IPS-NIHi7 (cell line): ENCODE measurements around the gene DOCK2.
A peak's percentile ranks its signal among the peaks of the same experiment; 100 is the strongest.
"Not testable (repeated sequence)": the region's sequence is repeated elsewhere in the genome, so short reads cannot be mapped to it uniquely, and the experiment has no call there.

ENCODE experiments used
- DNase-seq: peaks from one replicate; pipeline ENCODE4 v3.0.0; 2012; ENCODE audit warnings: mixed read lengths; ENCODE audit errors: extremely low spot score

DOCK2 gene

DNA sequence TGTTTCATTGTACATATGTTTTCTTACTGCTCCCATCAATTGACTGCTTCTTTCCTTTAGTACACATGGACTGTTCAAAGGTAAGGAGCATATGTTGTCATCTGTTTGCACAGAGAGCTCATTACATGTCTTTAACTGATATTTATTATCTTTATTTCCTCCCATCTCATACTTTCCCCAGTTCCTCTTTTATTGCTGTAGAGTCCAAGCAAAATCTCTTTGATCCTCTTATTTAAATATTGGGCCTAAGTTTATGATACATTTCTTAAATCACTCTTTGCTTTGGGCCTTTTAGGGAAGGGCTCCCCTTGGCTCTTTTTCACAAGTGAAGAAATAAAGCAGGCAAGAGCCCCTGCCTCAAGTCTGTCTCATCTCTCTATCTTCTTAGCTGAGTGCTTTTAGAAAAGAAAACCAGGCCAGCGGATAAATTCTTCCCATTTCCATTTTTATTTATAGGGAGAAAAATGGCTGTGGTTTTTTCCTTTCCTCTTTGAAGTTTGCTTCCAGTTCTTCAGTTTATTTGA is 152.4 kb downstream of the DOCK2 start:
- no peak for DNase-seq

DNA sequence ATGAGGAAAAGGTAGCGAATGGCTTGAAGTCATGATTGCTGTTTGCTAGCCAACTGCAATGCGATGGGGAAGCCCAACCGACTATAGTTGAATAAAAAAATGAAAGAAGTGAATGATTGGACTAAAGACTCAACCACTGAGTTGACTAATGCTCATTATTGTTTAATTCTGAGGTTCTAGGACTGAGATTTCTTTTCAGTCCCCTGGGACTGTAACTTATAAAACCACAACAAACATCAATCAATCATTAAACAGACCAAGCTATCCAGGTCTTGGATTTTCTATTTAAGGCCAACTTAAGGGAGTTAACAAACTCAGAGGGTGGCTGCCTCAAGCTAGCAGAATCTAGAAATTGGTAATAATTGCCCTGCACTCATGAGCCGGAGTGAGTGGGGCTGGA is 154.2 kb downstream of the DOCK2 start:
- DNase-seq = no peak

DNA sequence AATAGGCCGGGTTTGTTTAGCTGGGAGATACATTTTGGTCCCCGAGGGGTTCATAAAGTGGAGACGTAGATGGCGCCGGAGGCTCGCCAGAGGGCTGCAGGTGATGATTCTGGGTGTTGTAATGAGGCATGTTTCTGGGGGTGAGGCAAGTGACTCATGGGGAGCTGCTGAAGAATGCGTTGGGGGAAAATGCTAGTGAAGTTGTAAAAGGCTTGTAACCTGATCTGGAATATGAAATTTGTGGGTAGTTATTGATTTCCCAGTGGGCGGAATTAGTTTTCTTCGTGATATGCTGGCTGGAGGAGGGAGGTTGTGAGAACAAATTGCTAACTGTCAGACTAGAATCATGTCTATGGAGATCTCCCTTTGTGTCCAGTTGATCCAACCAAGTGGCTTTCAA is 158.3 kb downstream of the DOCK2 start:
- no peak for DNase-seq

DNA sequence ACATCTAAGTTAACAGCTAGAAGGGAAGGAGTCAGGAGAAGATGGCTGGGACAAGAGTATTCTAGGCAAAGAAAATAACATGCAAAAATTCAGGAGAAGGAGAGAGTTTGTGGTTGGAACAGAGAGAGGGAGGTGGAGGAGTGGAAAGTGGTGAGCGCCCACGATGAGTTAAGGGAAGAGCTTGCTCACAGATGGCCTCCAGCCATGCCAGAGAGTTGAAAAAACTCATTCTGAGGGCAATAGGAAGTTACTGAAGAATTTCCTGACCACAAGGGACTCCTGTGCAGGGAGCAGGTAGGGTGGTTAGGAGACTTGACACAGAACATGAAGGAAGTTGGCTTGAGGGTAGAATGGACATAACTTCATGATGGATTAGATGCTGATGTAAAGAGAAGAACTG is 159.7 kb downstream of the DOCK2 start:
- no peak for DNase-seq

DNA sequence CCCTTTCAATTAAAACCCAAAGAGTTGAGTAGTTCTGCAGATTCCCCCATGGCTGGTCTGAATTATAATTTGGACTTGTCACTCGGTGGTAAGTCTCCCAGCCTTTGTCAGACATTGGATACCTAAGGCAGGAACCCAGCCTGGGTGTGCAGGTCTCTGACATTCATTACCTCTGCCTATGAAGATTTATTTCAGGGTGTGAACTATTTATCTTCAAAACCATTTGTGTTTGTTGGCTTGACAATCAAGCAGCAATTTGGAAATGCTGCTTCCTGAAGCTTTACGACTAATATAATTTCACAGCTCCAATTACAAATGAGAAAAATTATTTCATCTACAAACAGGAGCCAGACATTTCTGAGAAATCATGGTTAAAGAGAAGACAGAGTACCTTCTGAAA is 160.5 kb downstream of the DOCK2 start:
- no peak for DNase-seq

DNA sequence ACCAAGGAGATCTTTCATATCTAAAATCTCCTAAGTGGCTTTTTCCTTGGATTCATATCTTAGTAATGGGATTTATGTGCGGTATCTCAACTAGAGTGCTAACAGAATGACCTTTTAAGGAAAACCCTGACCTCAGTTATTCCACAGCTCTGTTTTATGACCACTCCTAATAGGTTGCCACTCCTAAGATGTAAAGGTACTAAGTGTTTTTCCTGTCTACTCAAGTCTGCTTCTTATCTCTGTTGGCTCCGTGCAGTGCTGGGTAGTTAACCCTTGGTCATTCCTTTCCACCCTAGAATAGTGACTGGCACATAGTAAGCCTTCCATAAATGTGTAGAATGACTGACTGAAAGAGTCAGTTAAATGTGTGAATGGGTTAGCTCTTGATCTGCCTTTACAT is 161.4 kb downstream of the DOCK2 start:
- DNase-seq = no peak

DNA sequence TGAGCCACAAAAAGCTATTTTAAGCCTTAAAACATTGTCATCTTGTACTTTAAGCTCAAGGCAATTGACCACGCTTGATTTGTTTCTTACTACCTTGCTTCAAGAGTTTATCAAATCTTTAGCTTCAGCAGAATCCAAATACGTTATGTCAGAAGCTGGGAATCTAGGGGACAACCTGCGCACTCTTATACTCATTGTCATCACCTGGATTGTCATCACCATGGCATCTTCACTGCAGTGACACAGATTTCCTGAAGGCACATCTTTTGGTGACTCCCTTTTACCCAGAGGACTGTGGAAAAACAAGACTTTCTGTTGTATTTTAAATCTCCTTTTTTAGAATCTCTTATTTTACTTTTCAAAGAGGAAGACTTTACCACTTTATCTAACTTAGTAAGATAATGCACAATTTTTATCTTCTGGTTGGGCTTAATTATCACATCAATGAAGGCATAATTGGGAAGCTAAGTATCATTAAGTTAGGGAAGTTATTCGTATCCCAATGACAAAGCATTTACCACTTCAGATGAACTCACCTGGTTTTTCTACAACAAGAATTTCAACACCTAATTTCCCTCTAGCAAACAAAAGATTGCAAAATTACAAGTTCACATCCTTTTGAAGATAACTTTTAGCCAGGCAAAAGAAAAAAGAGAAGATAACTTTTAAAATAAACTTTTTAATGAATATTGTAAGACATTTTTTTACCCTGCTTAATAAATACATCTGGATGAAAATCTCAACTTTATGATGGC is 162.0 kb downstream of the DOCK2 start:
- no peak for DNase-seq

DNA sequence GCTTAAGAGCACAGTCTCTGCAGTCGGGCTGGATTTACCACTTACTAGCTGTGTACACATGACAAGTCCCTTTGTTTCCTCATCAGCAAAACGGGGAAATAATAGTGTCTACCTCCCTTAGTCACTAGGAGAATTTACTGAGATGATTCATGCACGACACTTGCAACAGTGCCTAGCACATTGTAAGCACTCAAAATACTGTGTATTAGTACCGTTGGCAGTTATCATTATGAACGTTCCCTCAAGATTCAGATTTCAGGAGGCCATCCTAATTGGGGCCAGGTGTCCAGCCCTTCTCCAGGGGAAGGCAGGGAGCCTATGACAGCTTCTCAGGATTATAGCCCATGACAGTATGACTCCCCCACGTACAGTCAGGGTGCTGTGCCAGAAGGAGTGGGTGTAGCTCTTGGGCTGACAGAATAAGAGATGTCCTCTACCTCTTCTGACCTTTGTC is 164.3 kb downstream of the DOCK2 start:
- no peak for DNase-seq

DNA sequence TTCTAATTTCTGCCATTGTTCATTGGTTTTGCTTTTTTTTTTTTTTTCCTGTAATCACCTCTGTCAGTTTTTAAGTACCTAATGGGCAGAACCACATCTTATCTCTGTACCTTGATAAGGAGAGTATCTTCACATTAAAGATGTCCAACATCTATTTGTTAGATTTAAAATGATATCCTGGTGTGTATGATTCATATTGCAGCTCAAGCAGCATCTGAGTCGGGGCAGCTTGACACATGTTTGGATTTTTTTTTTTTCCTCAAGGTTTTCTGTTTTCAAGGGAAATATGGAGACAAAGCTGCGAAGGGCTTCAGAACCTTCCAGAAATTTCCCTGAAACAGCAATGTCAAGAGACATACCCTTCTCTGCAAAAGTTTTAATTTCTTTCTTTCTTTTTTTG is 164.7 kb downstream of the DOCK2 start:
- DNase-seq = no peak

DNA sequence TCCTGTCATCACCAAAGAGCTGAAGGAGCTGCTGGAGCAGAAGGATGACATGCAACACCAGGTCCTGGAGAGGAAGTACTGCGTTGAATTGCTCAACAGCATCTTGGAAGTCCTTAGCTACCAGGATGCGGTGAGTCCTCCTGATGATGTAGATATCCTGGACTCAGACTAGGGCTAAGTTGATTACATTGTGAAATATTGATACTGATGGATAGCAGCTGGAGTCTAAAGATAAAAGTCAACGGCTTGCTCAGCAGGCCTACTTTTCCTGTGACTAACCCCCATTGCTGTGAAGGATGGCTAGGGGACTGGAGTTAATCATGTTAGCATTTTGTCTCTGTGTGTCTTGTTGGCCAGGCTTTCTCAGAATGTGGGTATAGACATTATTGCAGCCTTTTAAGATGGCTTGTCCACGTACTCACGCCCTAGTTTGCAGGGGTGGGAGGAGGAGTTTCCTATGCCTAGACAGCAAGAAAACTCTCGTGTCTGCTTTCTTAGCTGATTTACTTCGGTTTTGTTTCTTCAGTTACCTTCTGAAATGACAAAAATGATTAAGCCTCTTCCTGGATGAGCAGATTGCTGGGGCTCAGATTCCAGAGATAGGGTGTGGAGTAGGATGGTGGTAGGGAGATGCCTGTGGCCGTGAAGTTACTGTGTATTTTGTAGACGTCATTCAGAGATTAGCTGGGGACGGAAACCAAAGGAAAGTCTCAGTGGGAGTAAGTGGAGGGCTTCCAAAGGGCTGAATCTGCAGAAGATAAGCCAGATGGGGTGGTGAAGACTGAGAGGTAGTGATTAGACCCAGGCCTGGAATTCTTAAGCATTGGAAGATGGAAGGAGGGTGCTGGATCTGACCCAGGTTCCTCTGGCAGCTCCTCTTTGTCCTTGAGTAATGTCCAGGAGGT is 166.3 kb downstream of the DOCK2 start:
- no peak for DNase-seq

DNA sequence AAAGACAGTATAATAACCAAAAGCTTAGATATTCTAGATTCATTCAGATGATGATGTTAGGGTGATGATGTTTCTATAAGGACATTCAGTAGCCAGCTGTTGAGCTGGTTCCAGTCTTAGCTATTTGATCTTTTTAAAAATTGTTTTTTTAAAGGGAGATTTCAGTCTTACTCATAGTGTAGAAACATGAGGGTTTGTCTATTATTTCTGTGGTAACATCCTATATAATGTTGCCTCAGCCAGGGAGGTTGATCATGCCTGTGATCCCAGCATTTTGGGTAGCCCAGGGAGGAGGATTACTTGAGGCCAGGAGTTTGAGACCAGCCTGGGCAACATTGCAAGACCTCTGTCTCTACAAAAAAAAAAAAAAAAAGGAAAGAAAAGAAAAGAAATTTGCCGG is 167.8 kb downstream of the DOCK2 start:
- no peak for DNase-seq

DNA sequence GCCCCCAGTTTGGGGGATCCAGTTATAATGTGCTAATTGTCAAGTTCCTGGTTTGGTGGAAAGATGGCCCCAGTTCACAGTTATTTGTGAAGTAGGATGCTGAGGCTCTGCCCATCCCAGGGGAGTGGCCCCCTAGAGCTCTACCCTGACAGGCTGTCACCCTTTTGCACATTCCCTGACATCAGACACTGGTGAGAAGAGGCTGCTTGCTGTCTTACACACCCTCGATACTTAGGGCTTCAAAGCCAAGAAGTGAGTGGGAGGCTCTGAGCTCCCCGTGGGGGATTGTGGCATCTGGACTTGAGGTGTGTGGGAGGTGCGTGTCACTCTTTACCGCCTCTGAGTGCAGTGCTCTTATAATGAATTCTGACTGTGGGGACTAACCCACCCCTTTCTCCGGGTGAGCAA is 168.5 kb downstream of the DOCK2 start:
- DNase-seq = no peak

DNA sequence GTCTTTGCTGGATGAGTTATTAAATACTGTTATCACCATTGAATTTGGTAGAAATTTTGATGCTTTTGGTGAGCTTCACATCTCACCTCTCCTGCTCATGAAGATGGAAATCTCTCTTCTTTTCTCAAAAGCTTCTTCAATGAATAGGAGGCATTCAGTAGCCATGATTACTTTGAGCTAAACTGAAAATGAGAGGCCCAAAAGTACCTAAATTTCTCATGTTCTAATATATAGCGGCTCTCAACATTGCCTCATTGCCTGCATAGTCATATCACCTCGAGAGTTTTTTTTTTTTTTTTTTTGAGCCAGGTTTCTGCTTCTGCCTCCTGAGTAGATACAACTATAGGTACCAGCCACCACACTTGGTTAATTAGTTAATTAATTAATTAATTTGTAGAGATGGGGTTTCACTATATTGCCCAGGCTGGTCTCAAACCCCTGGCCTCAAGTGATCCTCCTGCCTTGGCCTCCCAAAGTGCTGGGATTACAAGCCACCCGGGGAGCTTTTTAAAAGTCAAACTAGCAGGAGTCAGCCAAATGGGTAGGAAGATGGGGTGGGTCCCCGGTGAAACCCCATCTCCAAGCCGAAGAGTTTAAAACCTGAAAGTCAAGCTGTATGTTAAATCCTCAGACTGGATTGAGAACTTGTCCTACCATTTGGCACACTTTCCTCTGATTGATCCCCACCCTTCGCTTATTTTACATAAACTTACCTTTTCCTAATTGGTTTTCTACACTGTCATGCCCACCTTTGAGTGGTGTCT is 169.0 kb downstream of the DOCK2 start:
- DNase-seq = no peak

DNA sequence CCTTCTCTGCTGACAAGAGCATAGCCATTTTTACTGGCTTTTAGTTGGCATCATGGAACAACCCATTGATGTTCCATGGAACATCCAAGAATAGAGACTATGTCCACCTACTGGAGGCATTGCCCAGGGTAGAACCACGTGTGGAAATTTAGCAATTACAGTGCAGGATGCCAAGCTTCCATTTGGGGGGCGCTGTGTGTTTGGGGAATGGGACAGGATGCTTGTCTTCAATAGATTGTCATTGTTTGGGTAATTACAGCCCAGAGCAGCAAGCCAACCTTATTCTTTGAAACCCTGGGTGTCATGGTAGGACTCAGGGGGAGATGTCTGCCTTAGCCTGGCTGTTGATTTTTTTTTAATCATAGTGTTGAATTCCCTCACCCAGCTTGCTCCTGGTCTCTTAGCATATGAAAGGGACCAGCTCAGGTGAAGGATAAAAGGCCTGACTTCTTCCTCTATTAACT is 171.1 kb downstream of the DOCK2 start:
- DNase-seq = peak; percentile 68

DNA sequence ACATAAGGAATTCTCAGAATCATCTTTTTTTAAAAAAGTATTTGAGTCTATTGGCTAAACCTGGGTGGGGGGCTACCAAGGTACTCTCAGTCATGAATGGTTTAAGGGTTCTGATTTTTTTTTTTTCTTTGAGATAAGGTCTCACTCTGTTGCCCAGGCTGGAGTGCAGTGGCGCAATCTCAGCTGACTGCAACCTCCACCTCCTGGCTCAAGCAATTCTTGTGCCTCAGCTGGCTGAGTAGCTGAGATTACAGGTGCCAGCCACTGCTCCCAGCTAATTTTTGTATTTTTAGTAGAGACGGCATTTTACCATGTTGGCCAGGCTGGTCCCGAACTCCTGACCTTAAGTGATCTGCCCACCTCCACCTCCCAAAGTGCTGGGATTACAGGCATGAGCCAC is 171.8 kb downstream of the DOCK2 start:
- DNase-seq = not testable (repeated sequence)

DNA sequence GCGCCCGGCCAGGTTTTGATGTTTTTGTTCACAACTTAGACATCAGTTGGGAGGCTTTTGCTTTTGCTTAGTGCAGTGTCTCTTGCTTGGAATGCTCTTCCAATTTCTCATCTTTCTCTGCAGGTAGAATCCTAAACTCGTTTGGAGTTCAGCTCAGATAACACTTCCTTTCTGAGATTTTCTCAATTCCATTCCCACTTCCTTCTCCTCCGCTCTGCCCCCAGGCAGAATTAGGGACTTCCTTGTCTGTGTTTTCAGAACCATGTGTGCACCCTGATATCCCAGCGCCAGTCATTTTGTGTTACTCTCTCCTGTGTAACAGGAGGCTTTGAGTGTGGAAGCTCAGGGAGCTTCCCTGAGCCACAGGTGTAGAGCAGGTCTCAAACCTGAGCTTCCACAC is 172.2 kb downstream of the DOCK2 start:
- no peak for DNase-seq

DNA sequence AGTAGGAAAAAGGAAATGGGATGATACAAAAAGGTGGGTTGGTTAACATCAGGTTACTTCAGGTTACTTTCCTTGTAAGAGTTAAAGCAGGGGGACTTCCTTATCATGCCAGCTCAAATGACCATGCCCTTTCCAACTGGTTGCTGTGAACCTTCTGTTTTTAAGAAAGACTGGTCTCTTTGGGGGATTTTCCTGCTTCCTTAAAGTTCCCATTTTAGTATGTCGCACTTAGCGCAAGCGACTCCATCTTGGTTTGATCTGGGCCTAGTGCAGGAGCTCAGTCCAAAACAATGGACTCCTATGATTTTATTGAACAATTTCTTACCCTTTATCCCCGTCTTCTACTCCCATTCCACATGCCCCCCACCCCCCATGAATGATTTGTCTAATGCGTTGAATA is 173.4 kb downstream of the DOCK2 start:
- DNase-seq = no peak

DNA sequence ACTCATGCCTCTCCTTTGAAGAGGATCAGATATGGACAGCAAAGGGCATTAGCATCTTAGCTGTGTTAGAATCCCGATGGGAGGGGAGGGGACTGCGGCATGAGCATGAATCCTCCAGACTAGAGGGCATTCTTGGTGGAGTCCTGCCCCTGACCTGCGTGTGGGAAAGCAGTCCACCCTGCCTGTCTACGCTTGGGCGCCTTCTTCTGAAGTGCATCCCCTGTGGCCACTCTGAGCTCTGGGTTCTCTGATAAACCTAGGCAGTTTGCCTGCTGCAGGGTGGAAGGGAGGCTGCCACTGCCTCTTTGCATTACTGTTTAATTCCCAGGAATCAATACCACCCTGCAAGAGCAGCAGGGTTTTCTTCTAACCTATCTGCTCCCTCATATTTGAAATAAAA is 173.9 kb downstream of the DOCK2 start:
- DNase-seq = no peak

DNA sequence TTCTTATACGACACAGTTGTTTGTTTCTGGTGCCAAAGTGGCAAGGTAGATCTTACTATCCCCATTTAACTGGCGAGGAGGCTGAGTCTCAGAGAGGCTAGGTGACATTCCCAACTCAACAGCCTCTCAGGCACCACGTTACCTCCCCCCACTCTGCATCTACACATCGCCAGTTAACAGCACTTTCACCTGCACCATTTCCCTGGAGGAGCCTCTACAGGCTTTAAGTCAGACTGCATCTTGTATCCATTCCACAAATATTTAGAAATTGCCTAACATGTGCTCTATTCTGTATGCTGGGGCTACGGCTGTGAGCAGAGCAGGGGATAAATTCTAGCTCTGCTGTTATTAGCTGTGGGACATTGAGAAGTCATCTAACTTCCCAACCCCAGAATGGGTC is 174.6 kb downstream of the DOCK2 start:
- no peak for DNase-seq

DNA sequence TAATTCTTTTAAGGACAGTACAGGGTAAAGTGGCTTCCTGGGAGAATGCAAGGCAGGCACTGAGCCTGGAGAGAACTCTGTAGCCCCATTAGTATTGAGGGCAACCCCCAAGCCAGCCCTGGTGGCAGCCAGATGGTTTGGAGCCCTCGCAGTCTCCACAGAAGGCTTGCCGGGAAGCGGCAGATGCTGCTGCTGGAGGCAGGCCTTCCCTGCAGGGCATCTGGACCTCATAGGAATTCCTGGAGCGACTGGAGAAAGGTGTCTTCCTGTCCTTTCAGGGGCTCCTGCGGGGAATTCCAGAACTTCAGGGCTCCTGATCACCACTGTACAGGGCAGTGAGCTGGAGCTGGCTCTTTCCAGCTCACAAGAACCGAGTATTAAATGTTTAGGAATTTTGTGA is 175.7 kb downstream of the DOCK2 start:
- DNase-seq = peak; percentile 38

DNA sequence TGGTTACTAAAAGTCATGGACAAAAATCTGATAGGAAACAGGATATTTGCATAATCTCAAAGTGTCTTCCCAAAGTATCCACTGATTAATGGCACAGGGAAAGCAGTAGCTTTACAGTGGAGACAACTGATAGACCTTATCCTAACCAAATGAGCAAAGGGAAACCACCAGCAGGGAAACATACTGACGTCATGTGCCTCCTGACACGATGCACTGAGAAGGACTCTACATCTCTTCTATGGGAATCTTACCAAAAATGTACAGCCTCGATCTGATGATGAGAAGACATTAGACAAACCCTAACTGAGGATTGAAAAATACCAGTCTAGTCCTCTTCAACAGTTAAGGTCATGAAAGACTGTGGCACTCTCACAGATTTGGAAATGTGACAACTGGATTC is 177.0 kb downstream of the DOCK2 start:
- no peak for DNase-seq

DNA sequence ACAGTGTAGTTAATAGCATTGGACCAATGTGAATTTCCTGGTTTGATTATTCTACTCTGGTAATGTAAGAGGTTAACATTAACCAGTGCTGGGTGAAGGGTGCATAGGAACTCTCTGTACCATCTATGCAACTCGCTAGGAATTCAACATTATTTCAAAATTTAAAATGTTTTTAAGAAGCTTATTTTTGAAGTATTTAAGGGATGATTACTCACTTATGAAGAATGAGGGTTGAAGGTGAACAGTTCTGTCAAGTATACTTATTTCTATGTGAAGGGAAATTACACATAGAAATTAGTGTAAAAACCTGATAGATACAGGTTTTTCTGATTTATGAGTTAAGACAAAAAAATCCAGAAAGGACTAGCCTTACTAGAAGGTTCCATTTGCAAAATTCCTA is 177.4 kb downstream of the DOCK2 start:
- DNase-seq = no peak
